ENCODE results near the gene KIF27. TPM values are rescaled to one million over a fixed set of nuclear protein-coding genes. Genes with fewer than 3 reads are reported as not detected.

Gene KIF27
- total and polyA plus RNA-seq, 10 of the 15 experiments (the other 5 are each of a cell fraction or from before 2014, with no cell fraction given): 0.64 to 3.3 (median 1.3) TPM

- no peak for TF ChIP-seq WRNIP1 (IDR thresholded peaks at IDR 0.05; ENCODE audit: borderline replicate concordance, low read depth, low read length)
- TF ChIP-seq E4F1 (IDR thresholded peaks at IDR 0.05; ENCODE audit: borderline replicate concordance, partially characterized antibody): no peak
- no peak for TF ChIP-seq NR2C1 (IDR thresholded peaks at IDR 0.05)
- TF ChIP-seq RUNX3 (IDR thresholded peaks at IDR 0.05; ENCODE audit: low read length): no peak
- no peak for TF ChIP-seq FOS (IDR thresholded peaks at IDR 0.05; ENCODE audit: borderline replicate concordance, extremely low read depth, insufficient read length)
- TF ChIP-seq NR2C2 (IDR thresholded peaks at IDR 0.05; ENCODE audit: borderline replicate concordance, control insufficient read depth, insufficient read length, low read depth): no peak
Observed at GRCh38 chr9:83940590-83941303, 19.5 kb upstream of the KIF27 start (continued).

DNA sequence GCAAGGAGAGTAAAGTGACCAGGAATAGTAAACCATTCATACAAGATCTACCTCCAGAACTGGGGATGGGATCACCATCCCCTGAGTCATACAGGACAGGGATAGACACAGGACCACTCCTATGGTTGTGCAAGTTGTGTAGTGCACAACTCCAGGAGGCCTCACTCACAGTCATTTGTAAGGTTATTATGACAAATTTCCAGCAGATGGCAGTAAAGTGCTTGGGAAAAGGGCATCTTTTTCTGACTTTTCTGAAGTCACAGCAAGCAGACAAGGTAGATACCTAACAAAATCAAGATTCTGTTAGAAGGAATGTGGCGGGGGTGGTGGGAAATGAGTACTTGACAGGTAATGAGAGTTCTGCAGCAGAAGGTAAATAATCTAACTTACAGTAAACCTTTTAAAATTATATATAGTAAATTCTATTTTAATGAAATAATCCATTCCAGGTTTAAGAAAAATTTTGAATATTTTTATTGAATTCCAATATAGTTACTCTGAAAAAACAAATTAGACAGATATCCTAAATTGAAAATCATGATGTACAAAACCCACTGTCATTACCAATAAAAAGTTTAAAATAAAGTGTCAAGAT lies 16.7 kb upstream of the KIF27 start:
- 0% methylated on average over 1 of the region's 1 CpG for WGBS (ENCODE audit: insufficient coverage, insufficient replicate concordance, low lambda C conversion rate, missing lambda C conversion rate)
- Histone ChIP-seq H3K9ac (ENCODE audit: control insufficient read depth, insufficient read depth, low read length) (no peak overlapping the region), H3K4me3 (no peak overlapping the region), H2AFZ (ENCODE audit: control insufficient read depth, low read depth, low read length) (no peak overlapping the region), H3K9me3 (replicated peaks; ENCODE audit: control insufficient read depth, insufficient read depth, low read length) (no peaks in the 10 kb centered on the region), H3K79me2 (ENCODE audit: control insufficient read depth, insufficient read depth, low read length) (no peaks in the 10 kb centered on the region), H4K20me1 (ENCODE audit: control insufficient read depth, insufficient read depth) (no peaks in the 10 kb centered on the region), H3K36me3 (ENCODE audit: control insufficient read depth in 2 of 2, insufficient read depth in 2 of 2, low read length in 1 of 2) (peaks cover 0 to 3% of the 10 kb centered on the region in 2 experiments), H3K4me1 (ENCODE audit: control insufficient read depth, insufficient read depth, low read length) (no peaks in the 10 kb centered on the region), H3K27ac (ENCODE audit: control insufficient read depth, insufficient read depth) (no peak overlapping the region), H3K27me3 (replicated peaks in 1 of 2; ENCODE audit: control insufficient read depth in 2 of 2, insufficient read depth in 2 of 2, low read length in 1 of 2) (no peaks in the 10 kb centered on the region), H3K4me2 (ENCODE audit: control insufficient read depth, insufficient read depth) (no peak overlapping the region)
- DNase-seq (ENCODE audit: low read depth, low spot score) (no peak), FAIRE-seq (peak; percentile 93), ATAC-seq (peak; percentile 88)
- BruUV-seq (replicated peaks): no TSS peak
- SMC1A ChIA-PET (ENCODE audit: uncharacterized antibody, unreplicated experiment): interaction anchor here (0.7 to 2.1 kb wide), 11 partner anchors 9 to 379 kb away, joined by 3 to 17 read pairs (median 4); no protein-coding TSS in a partner anchor
- in situ Hi-C loops (cut with MboI) (loop anchor here (5.0 kb wide), 3 partner anchors 234 to 379 kb away; no protein-coding TSS in a partner anchor), intact Hi-C loops (cut with micrococcal nuclease; ENCODE audit: unreplicated experiment) (loop anchor here (1.0 kb wide), 3 partner anchors 235 to 377 kb away; no protein-coding TSS in a partner anchor)
- CTCF ChIA-PET: interaction anchor here (0.6 to 4.0 kb wide), 15 partner anchors 10 to 377 kb away, joined by 3 to 40 read pairs (median 6); partner anchors contain the start of gene KIF27
- POLR2A ChIA-PET: no interaction called here
- RAD21 ChIA-PET (ENCODE audit: unreplicated experiment): interaction anchor here (1.0 to 1.6 kb wide), 8 partner anchors 235 to 379 kb away, joined by 3 to 16 read pairs (median 4); no protein-coding TSS in a partner anchor
- no peak for TF ChIP-seq NKRF (conservative IDR thresholded peaks at IDR 0.05)
- no peak for TF ChIP-seq JUNB (IDR thresholded peaks at IDR 0.05)
- TF ChIP-seq TCF3 (IDR thresholded peaks at IDR 0.05; ENCODE audit: borderline replicate concordance, insufficient read depth, low read depth, low read length): no peak
- TF ChIP-seq, protein P1, sequence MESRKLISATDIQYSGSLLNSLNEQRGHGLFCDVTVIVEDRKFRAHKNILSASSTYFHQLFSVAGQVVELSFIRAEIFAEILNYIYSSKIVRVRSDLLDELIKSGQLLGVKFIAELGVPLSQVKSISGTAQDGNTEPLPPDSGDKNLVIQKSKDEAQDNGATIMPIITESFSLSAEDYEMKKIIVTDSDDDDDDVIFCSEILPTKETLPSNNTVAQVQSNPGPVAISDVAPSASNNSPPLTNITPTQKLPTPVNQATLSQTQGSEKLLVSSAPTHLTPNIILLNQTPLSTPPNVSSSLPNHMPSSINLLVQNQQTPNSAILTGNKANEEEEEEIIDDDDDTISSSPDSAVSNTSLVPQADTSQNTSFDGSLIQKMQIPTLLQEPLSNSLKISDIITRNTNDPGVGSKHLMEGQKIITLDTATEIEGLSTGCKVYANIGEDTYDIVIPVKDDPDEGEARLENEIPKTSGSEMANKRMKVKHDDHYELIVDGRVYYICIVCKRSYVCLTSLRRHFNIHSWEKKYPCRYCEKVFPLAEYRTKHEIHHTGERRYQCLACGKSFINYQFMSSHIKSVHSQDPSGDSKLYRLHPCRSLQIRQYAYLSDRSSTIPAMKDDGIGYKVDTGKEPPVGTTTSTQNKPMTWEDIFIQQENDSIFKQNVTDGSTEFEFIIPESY (IDR thresholded peaks at IDR 0.05): no peak
- TF ChIP-seq, protein P2, sequence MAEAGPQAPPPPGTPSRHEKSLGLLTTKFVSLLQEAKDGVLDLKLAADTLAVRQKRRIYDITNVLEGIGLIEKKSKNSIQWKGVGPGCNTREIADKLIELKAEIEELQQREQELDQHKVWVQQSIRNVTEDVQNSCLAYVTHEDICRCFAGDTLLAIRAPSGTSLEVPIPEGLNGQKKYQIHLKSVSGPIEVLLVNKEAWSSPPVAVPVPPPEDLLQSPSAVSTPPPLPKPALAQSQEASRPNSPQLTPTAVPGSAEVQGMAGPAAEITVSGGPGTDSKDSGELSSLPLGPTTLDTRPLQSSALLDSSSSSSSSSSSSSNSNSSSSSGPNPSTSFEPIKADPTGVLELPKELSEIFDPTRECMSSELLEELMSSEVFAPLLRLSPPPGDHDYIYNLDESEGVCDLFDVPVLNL (IDR thresholded peaks at IDR 0.05; ENCODE audit: low read depth, low read length): no peak
- TF ChIP-seq SMAD1 (IDR thresholded peaks at IDR 0.05; ENCODE audit: low read depth, partially characterized antibody): no peak
- peak; percentile 88 for TF ChIP-seq RAD21 (IDR thresholded peaks at IDR 0.05; ENCODE audit: insufficient read depth, low read depth, low read length)

Data from GM12878 (cell line).